Naive thymus-derived CD4-positive, alpha-beta T cell (primary cell): ENCODE measurements around the gene PLCG2. TPM values are rescaled to one million over a fixed set of nuclear protein-coding genes. Genes with fewer than 3 reads are reported as not detected.
"Not testable (repeated sequence)": the region's sequence is repeated elsewhere in the genome, so short reads cannot be mapped to it uniquely, and the experiment has no call there.

Source experiments
- ATAC-seq: fragments of 150-1000 bp; cut with Tn5 transposase; 2 replicates; pipeline ENCODE4 v1.10.0; 2021; ENCODE audit warnings: mild to moderate bottlenecking, moderate library complexity
- CTCF ChIA-PET: fragments of 350-600 bp; sonication (Branson Sonifier 250); formaldehyde crosslinking; loops from one replicate; lab custom pipeline; 2021; ENCODE audit warnings: antibody characterized with exemption; lab: Charles Lee
- POLR2A ChIA-PET: fragments of 350-600 bp; sonication (Branson Sonifier 250); formaldehyde crosslinking; loops from one replicate; lab custom pipeline; 2021; ENCODE audit warnings: antibody characterized with exemption, inconsistent platforms; lab: Charles Lee
- DNase-seq, 9 donors: peaks; one replicate each; pipeline versions ENCODE4 v3.0.0 to v3.0.0-alpha.2; 2020 to 2022; ENCODE audit warnings: mixed read lengths in 1 of 9
- H3K27ac ChIP-seq: one replicate; pipeline ENCODE4 v1.7.0; 2013; ENCODE audit warnings: mild to moderate bottlenecking, low read depth, low read length, moderate library complexity
- H3K27me3 ChIP-seq, 2 donors: one replicate each; pipeline ENCODE4 v1.7.0; 2013; ENCODE audit warnings: low read length in 2 of 2, mild to moderate bottlenecking in 2 of 2, moderate library complexity in 2 of 2; ENCODE audit not compliant: control insufficient read depth in 2 of 2, insufficient read depth in 2 of 2
- H3K36me3 ChIP-seq, 3 experiments: 1 replicate in 2 of 3; 2 replicates in 1 of 3; pipeline ENCODE4 v1.7.0; 2013; ENCODE audit warnings: low read length in 3 of 3, mild to moderate bottlenecking in 3 of 3, moderate library complexity in 1 of 3; ENCODE audit not compliant: insufficient read depth in 3 of 3, control insufficient read depth in 2 of 3
- H3K4me1 ChIP-seq, 2 donors: one replicate each; pipeline ENCODE4 v1.7.0; 2013; ENCODE audit warnings: low read length in 2 of 2, mild to moderate bottlenecking in 2 of 2, moderate library complexity in 1 of 2; ENCODE audit not compliant: control insufficient read depth in 2 of 2, insufficient read depth in 2 of 2
- H3K4me3 ChIP-seq: 2 replicates; pipeline ENCODE4 v1.7.0; 2013; ENCODE audit warnings: mild to moderate bottlenecking, low read length
- H3K9me3 ChIP-seq, 3 experiments: 1 replicate in 2 of 3; 2 replicates in 1 of 3; pipeline ENCODE4 v1.7.0; 2013; ENCODE audit warnings: low read length in 3 of 3; ENCODE audit not compliant: control insufficient read depth in 2 of 3
- H3K27ac Mint-ChIP-seq, 9 donors: one replicate each; pipeline ENCODE4 v1.8.0; 2020 to 2022; ENCODE audit warnings: mixed read lengths in 9 of 9, mild to moderate bottlenecking in 8 of 9, moderate library complexity in 5 of 9, inconsistent platforms in 2 of 9
- H3K27me3 Mint-ChIP-seq, 5 donors: one replicate each; pipeline ENCODE4 v1.8.0; 2021 to 2022; ENCODE audit warnings: mixed read lengths in 5 of 5, mild to moderate bottlenecking in 1 of 5
- H3K36me3 Mint-ChIP-seq, 5 donors: one replicate each; pipeline ENCODE4 v1.8.0; 2020 to 2022; ENCODE audit warnings: mixed read lengths in 5 of 5, mild to moderate bottlenecking in 3 of 5, inconsistent platforms in 1 of 5
- H3K4me1 Mint-ChIP-seq, 7 donors: one replicate each; pipeline ENCODE4 v1.8.0; 2020 to 2022; ENCODE audit warnings: mixed read lengths in 7 of 7, mild to moderate bottlenecking in 3 of 7, inconsistent platforms in 1 of 7
- H3K4me3 Mint-ChIP-seq, 10 donors: one replicate each; pipeline ENCODE4 v1.8.0; 2020 to 2022; ENCODE audit warnings: mild to moderate bottlenecking in 10 of 10, mixed read lengths in 10 of 10, moderate library complexity in 6 of 10, inconsistent platforms in 2 of 10
- H3K9me3 Mint-ChIP-seq, 11 donors: one replicate each; pipeline ENCODE4 v1.8.0; 2020 to 2022; ENCODE audit warnings: mixed read lengths in 11 of 11, mild to moderate bottlenecking in 4 of 11, inconsistent platforms in 1 of 11, moderate library complexity in 1 of 11
- intact Hi-C, 2 donors: fragments of 100-400 bp; cut with micrococcal nuclease; formaldehyde crosslinking; loops; one replicate each; pipeline ENCODE4 v1.15.1; 2023
- polyA plus RNA-seq, 2 donors: library from polyadenylated mRNA; unstranded; fragments of 300-500 nt; fragmentation: Illumina TruSeq; gene quantifications; one replicate each; pipeline ENCODE4 v1.2.3, GENCODE V29; 2021
- total RNA-seq, 6 experiments: library from RNA in 5 of 6; stranded (reverse) in 5 of 6; gene quantifications; 1 replicate in 5 of 6; 2 replicates in 1 of 6; pipeline ENCODE4 v1.2.3 and lab custom pipeline; 2021 to 2026

Gene PLCG2
- total and polyA plus RNA-seq, 7 experiments from 2014 or later: 0.07 to 85.8 (median 1.5) TPM

DNA sequence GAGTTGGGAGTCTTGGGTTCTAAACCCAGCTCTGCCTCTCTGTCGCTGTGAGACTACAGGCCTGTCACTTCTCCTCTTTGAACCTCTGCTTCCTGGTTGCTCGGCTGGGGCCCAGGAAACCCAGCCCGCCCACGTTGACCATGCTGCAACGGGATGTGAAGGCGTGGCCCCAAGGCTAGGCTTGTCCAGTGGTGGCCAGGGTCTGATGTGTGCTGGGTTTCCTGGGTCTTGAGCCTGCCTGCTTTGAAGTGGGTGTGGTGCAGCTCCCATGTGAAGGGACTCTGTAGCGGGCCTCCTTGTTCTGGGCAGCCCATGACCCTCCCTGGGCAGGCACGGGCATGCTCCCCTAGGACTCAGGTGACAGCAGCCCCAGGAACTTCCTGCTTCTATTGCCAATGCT, 149.9 kb downstream of the PLCG2 start:
- H3K27ac ChIP-seq: no peak overlapping the region
- H3K36me3 ChIP-seq: no peaks in the 10 kb centered on the region
- ChIA-PET POLR2A (no interaction called here), CTCF (no interaction called here)
- Mint-ChIP-seq H3K9me3 (no peaks in the 10 kb centered on the region), H3K27me3 (no peaks in the 10 kb centered on the region), H3K27ac (peak overlapping the region in 1 of 9 donors; percentile 58), H3K4me1 (peaks cover 0 to 6% (median 0%) of the 10 kb centered on the region in 7 donors), H3K4me3 (no peak overlapping the region), H3K36me3 (no peaks in the 10 kb centered on the region)
- peaks cover 0 to 2% of the 10 kb centered on the region in 2 donors for H3K4me1 ChIP-seq
- intact Hi-C loops: no loop called here
- no peaks in the 10 kb centered on the region for H3K27me3 ChIP-seq
- H3K4me3 ChIP-seq: no peak overlapping the region
- no peak for ATAC-seq
- DNase-seq: no peak
- H3K9me3 ChIP-seq: no peaks in the 10 kb centered on the region

DNA sequence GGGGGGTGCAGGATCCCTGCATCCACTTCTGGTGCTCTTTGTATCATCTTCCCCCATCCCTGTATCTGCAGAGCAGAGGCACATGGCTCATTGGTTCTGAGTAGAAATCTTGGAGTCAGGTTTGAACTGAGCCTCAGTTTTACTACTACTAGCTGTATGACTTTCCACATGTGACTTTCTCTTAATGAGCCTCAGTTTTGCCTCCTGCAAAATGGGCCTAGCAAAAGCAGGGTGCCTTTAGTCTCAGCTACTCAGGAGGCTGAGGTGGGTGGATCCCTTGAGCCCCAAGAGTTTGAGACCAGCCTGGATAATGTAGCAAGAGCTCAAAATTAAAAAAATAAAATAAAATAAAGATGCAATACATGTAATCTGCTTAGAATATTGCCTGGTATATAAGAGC, 150.8 kb downstream of the PLCG2 start:
- intact Hi-C loops: no loop called here
- Mint-ChIP-seq H3K4me3 (no peak overlapping the region), H3K4me1 (peaks cover 0 to 6% (median 0%) of the 10 kb centered on the region in 7 donors), H3K27me3 (no peaks in the 10 kb centered on the region), H3K36me3 (no peaks in the 10 kb centered on the region), H3K27ac (no peak overlapping the region), H3K9me3 (no peaks in the 10 kb centered on the region)
- H3K36me3 ChIP-seq: no peaks in the 10 kb centered on the region
- DNase-seq: no peak
- H3K4me3 ChIP-seq: no peak overlapping the region
- no peaks in the 10 kb centered on the region for H3K27me3 ChIP-seq
- ChIA-PET CTCF (no interaction called here), POLR2A (no interaction called here)
- peaks cover 0 to 2% of the 10 kb centered on the region in 2 donors for H3K4me1 ChIP-seq
- no peak overlapping the region for H3K27ac ChIP-seq
- ATAC-seq: no peak
- no peaks in the 10 kb centered on the region for H3K9me3 ChIP-seq

DNA sequence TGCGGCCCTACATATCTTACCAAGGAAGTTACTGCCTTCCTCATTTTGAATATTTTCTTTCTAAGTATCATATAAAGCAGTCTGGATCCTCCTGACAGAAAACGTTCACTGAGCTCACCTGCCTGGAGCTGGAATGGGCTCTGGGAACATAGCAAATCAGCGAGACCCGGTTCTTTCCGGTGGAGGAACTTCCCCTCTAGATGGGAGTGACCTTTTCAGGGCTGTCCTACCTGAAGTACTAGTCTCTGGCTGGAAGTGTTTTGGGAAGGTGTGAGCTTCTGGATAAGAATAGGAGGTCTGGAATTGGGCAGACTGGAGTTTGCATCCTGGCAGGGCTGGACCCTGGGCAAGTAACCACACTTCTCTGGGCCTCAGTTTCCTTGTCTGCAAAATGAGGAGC, 152.8 kb downstream of the PLCG2 start:
- no peaks in the 10 kb centered on the region for H3K9me3 Mint-ChIP-seq
- H3K27ac ChIP-seq: no peak overlapping the region
- ChIA-PET CTCF (no interaction called here), POLR2A (no interaction called here)
- no peak overlapping the region for H3K27ac Mint-ChIP-seq
- H3K36me3 ChIP-seq: no peaks in the 10 kb centered on the region
- peaks cover 0 to 4% (median 0%) of the 10 kb centered on the region in 5 donors for H3K27me3 Mint-ChIP-seq
- no peak overlapping the region for H3K4me3 ChIP-seq
- H3K9me3 ChIP-seq: no peaks in the 10 kb centered on the region
- intact Hi-C loops: no loop called here
- DNase-seq: no peak
- no peak for ATAC-seq
- no peaks in the 10 kb centered on the region for H3K36me3 Mint-ChIP-seq
- H3K4me1 ChIP-seq: peaks cover 0 to 2% of the 10 kb centered on the region in 2 donors
- peaks cover 0 to 6% (median 0%) of the 10 kb centered on the region in 7 donors for H3K4me1 Mint-ChIP-seq
- H3K4me3 Mint-ChIP-seq: no peak overlapping the region
- H3K27me3 ChIP-seq: no peaks in the 10 kb centered on the region

DNA sequence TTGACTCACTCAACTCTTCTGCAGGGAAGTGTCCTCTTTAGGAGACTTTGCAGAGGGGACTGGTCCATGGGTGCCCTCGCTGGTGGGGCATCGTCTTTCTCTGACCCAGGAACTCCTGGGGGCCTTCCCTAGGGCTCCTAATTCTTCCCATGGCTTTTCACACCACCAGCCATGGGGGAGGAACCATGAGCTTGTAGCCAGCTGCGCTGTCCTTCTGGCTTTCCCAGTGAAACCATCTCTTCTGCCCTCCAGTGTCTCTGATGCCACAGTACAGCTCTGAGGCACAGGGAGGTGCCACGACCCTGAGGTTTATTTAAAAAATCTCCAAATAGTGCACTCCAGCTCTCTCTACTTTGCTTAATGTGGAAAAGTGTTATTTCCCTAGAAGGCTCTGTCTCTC, 153.6 kb downstream of the PLCG2 start:
- Mint-ChIP-seq H3K27me3 (peaks cover 0 to 4% (median 0%) of the 10 kb centered on the region in 5 donors), H3K36me3 (no peaks in the 10 kb centered on the region), H3K9me3 (no peaks in the 10 kb centered on the region), H3K4me3 (no peak overlapping the region), H3K27ac (no peak overlapping the region), H3K4me1 (peaks cover 0 to 6% (median 0%) of the 10 kb centered on the region in 7 donors)
- ChIA-PET CTCF (no interaction called here), POLR2A (no interaction called here)
- Histone ChIP-seq H3K27me3 (no peaks in the 10 kb centered on the region), H3K27ac (no peak overlapping the region), H3K9me3 (no peaks in the 10 kb centered on the region), H3K4me3 (no peak overlapping the region), H3K36me3 (no peaks in the 10 kb centered on the region), H3K4me1 (peaks cover 0 to 2% of the 10 kb centered on the region in 2 donors)
- intact Hi-C loops: no loop called here
- DNase-seq (no peak), ATAC-seq (no peak)

DNA sequence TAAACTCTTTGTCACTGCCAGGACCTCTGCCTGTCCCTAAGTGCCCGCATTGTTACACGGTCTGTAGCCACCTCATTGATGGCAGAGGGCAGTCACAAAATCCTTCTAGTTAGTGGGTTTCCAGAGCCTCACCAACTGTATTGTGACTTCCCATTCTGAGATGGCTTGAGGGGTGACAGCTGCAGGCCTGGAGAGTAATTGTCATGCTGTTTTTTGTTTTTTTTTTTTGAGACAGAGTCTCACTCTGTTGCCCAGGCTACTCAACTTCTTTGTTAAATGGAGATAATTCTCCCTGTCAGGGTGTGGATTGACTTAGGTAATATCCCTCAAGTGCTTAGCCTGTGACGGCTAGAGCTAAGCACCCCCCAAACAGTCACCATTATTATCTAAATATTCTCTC, 154.3 kb downstream of the PLCG2 start:
- H3K36me3 ChIP-seq: no peaks in the 10 kb centered on the region
- H3K4me3 ChIP-seq: no peak overlapping the region
- intact Hi-C loops: no loop called here
- Mint-ChIP-seq H3K9me3 (no peaks in the 10 kb centered on the region), H3K27ac (no peak overlapping the region), H3K36me3 (no peaks in the 10 kb centered on the region), H3K27me3 (peaks cover 0 to 4% (median 0%) of the 10 kb centered on the region in 5 donors), H3K4me1 (peaks cover 0 to 6% (median 0%) of the 10 kb centered on the region in 7 donors), H3K4me3 (no peak overlapping the region)
- peaks cover 0 to 2% of the 10 kb centered on the region in 2 donors for H3K4me1 ChIP-seq
- no peaks in the 10 kb centered on the region for H3K9me3 ChIP-seq
- ATAC-seq (no peak), DNase-seq (no peak)
- H3K27ac ChIP-seq: no peak overlapping the region
- POLR2A ChIA-PET: no interaction called here
- CTCF ChIA-PET: no interaction called here
- H3K27me3 ChIP-seq: no peaks in the 10 kb centered on the region

DNA sequence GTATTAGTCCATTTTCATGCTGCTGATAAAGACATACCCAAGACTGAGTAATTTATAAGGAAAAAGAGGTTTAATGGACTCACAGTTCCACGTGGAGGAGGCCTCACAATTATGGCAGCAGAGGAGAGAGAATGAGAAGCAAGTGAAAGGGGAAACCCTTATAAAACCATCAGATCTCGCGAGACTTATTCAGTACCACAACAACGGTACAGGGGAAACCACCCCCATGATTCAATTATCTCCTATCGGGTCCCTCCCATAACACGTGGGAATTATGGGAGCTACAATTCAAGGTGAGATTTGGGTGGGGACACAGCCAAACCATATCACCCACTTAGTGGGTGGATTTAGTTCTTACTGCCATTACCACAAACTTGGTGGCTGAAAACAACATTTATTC, 155.6 kb downstream of the PLCG2 start:
- H3K36me3 Mint-ChIP-seq, H3K27ac Mint-ChIP-seq, H3K4me1 Mint-ChIP-seq, ATAC-seq, H3K27me3 Mint-ChIP-seq, H3K36me3 ChIP-seq, POLR2A ChIA-PET, H3K27ac ChIP-seq, H3K4me1 ChIP-seq, intact Hi-C loops, H3K27me3 ChIP-seq, H3K4me3 ChIP-seq, H3K9me3 ChIP-seq, DNase-seq, CTCF ChIA-PET, H3K4me3 Mint-ChIP-seq, H3K9me3 Mint-ChIP-seq: not testable (repeated sequence)

DNA sequence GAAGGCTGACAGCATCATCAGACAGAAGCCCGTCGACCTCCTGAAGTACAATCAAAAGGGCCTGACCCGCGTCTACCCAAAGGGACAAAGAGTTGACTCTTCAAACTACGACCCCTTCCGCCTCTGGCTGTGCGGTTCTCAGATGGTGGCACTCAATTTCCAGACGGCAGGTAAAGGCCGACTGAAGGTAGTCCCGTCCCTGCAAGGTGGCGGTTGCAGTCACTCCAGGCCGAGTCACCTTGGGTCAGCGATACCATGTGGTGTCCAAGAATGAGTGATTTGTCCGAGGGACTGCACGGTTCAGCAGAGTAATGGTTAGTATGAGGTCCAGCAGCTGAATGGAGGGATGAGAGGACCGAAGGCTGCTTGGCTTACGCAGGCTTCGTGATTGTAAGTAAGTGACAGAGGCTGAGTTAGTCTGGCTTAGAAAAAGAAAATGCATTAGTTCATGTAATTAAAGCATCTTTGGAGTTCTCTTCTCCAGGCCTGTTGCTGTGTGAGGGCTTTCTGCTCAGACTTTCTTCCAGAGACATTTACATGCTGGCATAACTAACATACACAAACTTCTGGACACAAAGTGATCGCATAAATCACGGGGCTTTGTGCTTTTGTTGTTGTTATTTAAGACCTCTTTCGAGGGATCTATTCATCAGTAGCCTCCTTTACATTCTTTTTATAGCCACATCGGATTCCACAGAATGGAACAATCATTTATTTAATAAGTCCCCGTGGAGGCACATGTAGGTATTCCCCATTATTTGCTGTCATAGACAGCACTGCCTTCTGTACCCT, 157.3 kb downstream of the PLCG2 start:
- intact Hi-C loops: no loop called here
- Mint-ChIP-seq H3K4me1 (peaks cover 0 to 3% (median 0%) of the 10 kb centered on the region in 7 donors), H3K27ac (no peak overlapping the region), H3K36me3 (no peaks in the 10 kb centered on the region), H3K4me3 (no peak overlapping the region), H3K27me3 (peaks cover 0 to 15% (median 0%) of the 10 kb centered on the region in 5 donors), H3K9me3 (no peaks in the 10 kb centered on the region)
- no peaks in the 10 kb centered on the region for H3K36me3 ChIP-seq
- no peak overlapping the region for H3K4me3 ChIP-seq
- CTCF ChIA-PET: no interaction called here
- DNase-seq: no peak
- H3K27me3 ChIP-seq: no peaks in the 10 kb centered on the region
- H3K4me1 ChIP-seq: no peaks in the 10 kb centered on the region
- POLR2A ChIA-PET: no interaction called here
- ATAC-seq: no peak
- H3K9me3 ChIP-seq: no peaks in the 10 kb centered on the region
- H3K27ac ChIP-seq: no peak overlapping the region
